Breast epithelium (tissue), 3 donors: ENCODE measurements around the gene NPHP4.

Experiments
- CTCF ChIP-seq, 3 donors: fragments of 450-650 bp; IDR thresholded peaks; one replicate each; pipeline ENCODE4 v1.5.1; 2016 to 2017; ENCODE audit warnings: antibody characterized with exemption in 3 of 3, mild to moderate bottlenecking in 3 of 3, moderate library complexity in 3 of 3
- POLR2A ChIP-seq: fragments of 450-650 bp; IDR thresholded peaks from one replicate; pipeline ENCODE4 v1.6.1; 2016; ENCODE audit warnings: antibody characterized with exemption, mild to moderate bottlenecking, moderate library complexity
- POLR2AphosphoS5 ChIP-seq, 3 donors: sonication (generic); formaldehyde crosslinking; IDR thresholded peaks; one replicate each; pipeline ENCODE4 v1.6.1; 2017; ENCODE audit warnings: antibody characterized with exemption in 3 of 3

- TF ChIP-seq CTCF (IDR thresholded peaks at IDR 0.05) (no peak), POLR2AphosphoS5 (IDR thresholded peaks at IDR 0.05) (no peak), POLR2A (no peak)
Observed at GRCh38 chr1:5979536-5980313, 12.5 kb downstream of the NPHP4 start.
